Dermis microvascular lymphatic vessel endothelial cell (primary cell): ENCODE data around the gene EXOC7. TPM values are rescaled to one million over a fixed set of nuclear protein-coding genes. Genes with fewer than 3 reads are reported as not detected.

Source experiments
- DNase-seq, 2 donors: peaks; one replicate each; pipeline versions ENCODE4 v3.0.0 to v3.0.0-alpha.2; 2010; ENCODE audit warnings: low read depth in 2 of 2
- total RNA-seq: library from RNA; depleted of rRNA; stranded (reverse); fragments of >200 nt; gene quantifications from 2 replicates; pipeline ENCODE4 v1.2.1, GENCODE V29; 2014

EXOC7 gene
- total RNA-seq, 1 donor from 2014 or later, result 58.8 TPM

DNA sequence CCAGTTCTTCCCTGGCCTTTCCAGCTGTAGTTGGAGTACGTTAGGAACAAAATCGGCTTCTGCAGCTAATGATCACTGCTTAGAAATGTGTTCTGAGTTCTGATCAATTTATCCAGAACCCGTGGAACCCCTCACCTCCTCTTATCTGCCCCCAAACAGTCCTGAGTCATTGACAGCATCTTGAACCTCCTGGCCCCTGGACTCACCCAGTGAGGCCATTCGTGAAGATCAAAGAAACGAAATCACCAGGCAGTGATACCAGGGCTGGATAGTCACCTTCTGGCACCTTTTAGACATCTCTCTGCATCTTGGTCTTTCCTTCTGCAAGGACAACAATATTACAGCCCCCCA lies 17.0 kb upstream of the EXOC7 start:
- DNase-seq, result no peak

DNA sequence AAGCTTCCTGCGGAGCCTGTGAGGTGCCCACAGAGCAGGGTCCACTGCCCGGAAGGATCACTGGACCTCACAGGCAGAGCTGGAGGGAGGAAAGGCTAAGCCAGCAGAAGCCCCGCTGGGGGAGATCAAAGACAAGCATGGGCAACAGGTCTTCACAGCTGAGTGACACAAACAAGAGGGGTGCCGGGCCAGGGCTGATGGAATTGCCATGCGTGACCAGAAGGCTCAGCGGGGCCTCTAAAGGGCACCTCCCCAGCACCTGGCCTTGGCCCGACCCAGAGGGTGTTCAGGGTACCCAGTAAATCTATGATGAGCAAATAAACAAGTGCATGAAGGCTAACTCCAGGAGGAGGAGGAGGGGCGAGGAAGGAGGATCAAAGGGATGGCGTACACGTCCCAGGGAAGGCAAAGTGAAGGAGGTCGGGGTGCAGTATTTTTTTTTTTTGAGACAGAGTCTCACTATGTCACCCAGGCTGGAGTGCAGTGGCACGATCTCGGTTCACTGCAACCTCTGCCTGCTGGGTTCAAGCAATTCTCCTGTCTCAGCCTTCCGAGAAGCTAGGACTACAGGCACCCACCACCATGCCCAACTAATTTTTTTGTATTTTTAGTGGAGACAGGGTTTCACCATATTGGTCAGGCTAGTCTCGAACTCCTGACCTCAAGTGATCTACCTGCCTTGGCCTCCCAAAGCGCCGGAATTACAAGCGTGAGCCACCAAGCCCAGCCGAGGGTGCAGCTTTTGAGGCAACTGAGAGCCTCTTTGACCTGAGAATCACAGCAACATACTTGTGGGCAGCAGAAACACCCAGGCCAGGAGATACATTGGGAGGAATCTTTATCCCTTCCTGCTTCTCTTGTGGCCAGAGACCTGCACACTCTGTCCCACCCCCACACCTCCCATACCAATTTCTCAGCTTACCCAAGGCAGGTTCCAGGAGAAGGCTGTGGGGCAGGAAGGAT lies 16.1 kb upstream of the EXOC7 start:
- no peak for DNase-seq

GRCh38 chr17:76115138-76115754 lies 11.7 kb upstream of the EXOC7 start:
- DNase-seq, result no peak

- no peak for DNase-seq
These were observed 8.4 kb upstream of the EXOC7 start for GRCh38 chr17:76111956-76112355.

DNA sequence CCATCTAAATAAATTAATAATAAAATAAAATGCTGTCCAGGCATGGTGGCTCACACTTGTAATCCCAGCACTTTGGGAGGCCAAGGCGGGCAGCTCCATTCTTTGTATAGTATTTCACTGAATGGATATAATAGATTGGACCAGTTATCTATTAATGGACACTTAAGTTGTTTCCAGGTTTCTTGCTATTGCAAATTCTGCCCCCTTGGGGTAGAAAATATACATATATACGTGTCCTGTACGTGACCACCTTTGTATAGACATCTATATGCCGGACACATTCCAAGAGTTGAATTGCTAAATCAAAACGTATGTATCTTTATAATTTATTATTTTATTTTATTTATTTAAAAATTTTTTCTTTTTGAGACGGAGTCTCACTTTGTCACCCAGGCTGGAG lies 3.9 kb upstream of the EXOC7 start:
- DNase-seq, result peak in 1 of 2 donors; percentile 43

DNA sequence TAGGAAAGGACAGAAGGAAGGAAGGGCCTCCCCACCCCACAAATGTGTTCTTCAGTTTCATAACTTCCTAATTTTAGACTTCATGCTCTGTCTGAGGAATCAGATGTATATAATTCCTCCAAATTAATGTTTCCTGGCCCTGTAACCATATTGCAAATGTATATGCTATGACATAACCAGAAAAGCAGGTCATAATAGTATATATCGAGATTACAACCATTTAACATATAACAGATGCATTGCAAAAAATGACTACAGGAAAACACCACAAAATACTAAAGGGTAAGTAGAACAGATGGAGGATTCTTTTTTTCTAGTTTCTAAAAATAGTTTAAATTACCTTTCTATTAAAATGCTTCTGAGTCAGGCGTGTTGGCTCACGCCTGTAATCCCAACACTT lies 3.1 kb upstream of the EXOC7 start:
- no peak for DNase-seq

DNA sequence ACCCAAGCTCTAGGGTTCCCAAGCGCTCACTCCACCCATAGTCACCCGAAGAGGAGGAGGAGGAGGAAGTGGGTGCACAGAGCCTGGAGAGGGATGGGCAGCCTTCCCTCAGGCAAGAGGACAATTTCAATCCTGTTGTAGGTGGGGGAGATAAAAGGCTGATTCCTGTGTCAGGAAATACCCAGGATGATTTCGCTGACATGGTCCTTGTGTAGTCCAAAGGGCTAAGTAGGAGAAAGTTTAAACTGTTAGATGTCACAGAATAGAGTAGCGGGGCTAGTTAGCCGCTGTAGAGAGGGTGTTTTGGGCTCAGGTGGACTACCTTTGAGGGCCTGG lies 1.3 kb upstream of the EXOC7 start:
- DNase-seq, result no peak

DNA sequence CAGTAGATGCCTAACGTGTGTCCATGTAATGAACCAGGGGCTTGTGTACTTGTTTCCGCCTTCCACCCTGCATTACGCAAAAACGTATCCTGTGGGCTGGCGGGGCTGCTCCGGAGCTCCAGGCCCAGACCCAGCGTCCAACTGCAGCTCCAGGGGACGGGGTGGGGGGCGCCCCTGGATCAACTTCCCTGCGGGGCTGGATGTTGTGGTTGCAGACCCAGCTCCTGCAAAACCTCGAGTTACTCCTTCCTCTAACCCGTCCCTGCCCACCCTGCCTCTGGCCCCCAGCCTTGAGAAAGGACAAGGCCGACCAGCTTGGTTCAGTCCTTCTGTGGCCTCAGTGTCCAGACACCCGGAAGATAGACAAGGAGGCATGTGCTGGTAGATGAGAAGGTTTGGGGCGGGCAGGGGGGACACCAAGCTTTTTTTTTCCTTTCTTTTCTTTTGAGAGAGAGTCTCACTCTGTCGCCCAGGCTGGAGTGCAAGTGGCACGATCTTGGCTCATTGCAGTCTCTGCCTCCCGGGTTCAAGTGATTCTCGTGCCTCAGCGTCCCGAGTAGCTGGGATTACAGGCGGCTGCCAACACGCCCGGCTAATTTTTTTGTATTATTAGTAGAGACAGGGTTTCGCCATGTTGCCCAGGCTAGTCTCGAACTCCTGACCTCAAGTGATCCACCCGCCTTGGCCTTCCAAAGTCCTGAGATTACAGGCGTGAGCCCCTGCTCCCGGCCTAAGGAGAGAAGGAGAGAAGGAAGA lies 731 bp upstream of the EXOC7 start:
- no peak for DNase-seq

GRCh38 chr17:76102944-76103273 lies 678 bp downstream of the EXOC7 start:
- no peak for DNase-seq

GRCh38 chr17:76097716-76098295 lies 5.8 kb downstream of the EXOC7 start:
- no peak for DNase-seq

DNA sequence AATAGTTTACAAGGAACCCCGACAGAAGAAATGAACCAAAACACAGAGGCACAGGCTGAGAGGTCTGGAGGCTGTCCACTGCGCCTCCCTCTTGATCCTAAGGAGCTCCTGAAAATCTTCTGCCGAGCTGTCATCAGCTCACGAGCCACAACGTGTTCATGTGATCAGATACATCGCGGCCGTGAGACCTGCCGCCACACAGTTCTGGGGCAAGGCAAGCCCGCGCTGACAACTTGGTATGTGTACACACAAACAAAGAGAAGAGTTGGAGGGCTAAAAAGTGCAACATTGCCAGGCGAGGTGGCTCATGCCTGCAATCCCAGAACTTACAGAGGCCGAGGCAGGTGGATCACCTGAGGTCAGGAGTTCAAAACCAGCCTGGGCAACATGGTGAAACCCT lies 7.6 kb downstream of the EXOC7 start:
- no peak for DNase-seq

DNA sequence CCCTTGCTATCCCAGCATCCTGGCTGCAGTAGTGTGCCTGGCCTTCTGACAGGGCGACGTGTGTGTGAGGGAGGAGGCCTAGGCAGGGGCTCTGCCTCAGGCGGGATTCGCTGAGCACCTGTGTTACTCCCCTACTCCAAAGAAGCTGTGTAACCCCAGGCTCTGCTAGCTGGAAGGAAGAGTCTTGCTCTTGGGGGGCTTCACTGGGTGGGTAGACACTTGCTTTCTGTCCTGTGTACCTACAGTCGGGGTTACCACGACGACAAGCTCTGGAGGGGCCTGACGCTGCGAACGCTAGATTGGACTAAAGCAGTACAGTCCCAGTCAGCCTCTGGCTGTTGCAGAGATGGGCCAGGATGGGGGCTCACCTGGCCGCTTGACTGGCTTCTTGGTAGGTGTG lies 9.5 kb downstream of the EXOC7 start:
- no peak for DNase-seq

GRCh38 chr17:76092526-76093413 lies 10.8 kb downstream of the EXOC7 start:
- DNase-seq, result no peak

- DNase-seq, result peak in 1 of 2 donors; percentile 42
These were observed 11.9 kb downstream of the EXOC7 start for GRCh38 chr17:76091526-76092286.

DNA sequence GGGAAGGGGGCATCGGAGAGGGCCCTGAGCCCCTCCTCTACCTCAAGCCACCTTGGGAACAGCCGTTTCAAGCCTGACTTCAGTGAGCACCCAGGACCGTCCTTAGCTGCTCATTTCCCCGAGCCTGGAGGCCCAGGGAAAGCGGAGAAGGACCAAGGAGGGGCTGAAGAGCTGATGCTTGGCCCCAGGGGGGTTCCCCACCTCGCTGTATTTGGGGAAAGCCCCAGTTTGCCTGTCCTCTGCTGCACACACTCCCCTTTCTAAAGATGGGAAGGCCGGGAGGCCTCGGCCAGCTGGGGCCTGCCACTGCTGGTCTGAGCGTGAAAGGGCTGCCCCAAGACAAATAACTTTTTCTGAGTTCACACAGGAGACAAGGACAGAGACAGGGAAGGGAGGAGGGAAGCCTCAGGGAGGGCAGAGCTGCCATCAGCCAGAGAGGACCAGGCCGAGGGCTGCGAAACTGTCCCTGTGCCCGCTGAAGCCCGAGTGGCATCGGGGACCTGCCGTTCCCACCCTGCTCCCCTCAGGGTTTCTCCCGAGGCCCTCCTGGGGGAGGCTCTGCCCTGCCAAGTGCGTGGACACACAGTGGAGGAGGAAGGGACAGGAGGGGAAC lies 13.0 kb downstream of the EXOC7 start:
- DNase-seq, result no peak

GRCh38 chr17:76089680-76090516 lies 13.7 kb downstream of the EXOC7 start:
- DNase-seq, result no peak

DNA sequence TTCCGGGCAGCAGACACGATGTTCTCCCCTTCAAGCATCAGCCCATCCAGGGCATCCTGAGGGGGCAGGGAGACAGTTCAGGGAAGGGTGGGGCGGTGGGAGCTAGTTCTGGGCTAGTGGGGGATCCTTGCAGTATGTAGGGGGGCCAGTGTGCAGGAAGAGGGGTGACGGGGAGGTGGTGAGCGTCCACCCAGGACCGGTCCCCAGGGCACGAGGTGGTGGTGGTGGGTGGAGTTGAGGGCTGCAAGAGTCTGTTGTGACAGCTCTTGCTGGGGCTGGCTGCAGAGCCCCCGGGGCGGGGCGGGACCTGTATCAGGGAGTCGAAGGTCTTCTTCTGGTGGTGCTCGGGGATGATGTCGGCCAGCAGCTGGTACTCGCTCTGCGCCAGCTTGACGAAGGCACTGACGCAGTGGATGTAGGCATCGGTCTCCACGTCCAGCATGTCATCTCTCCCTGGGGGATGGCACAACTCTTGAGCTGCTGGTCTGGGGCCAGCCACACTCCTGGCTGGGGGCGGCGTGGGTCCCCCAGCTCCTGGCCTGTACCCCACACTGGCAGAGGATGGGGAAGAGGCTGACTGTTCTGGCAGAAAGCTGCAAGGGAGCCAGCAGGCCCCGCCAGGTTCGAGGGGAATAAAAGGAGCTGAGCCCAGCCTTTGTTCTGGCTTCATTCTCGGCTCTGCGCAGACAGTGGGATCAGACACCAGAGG lies 14.6 kb downstream of the EXOC7 start:
- DNase-seq, result no peak
